H1 (cell line): ENCODE results near the gene CAPN9. TPM values are rescaled to one million over a fixed set of nuclear protein-coding genes. Genes with fewer than 3 reads are reported as not detected.

Experiments used
- CTCF ChIA-PET: fragments of 300-600 bp; sonication (Branson Sonifier 250); formaldehyde crosslinking; loops from one replicate; lab custom pipeline; 2021; ENCODE audit not compliant: partially characterized antibody; lab: Charles Lee
- POLR2A ChIA-PET: fragments of 300-600 bp; sonication (Branson Sonifier 250); formaldehyde crosslinking; loops from one replicate; lab custom pipeline; 2021; ENCODE audit warnings: inconsistent platforms; ENCODE audit not compliant: partially characterized antibody; lab: Charles Lee
- DNase-seq, 2 experiments: peaks; one replicate each; pipeline versions ENCODE4 v3.0.0 to v3.0.0-alpha.2; 2010 to 2022; ENCODE audit warnings: low spot score in 2 of 2, low read depth in 1 of 2, mixed read lengths in 1 of 2
- FAIRE-seq: peaks from 2 replicates; lab custom pipeline; 2011; peaks lifted over from hg19 to GRCh38; lab: Jason Lieb, UNC
- H2AFZ ChIP-seq: 2 replicates; pipeline ENCODE4 v1.8.1; 2012; ENCODE audit warnings: low read length, inconsistent platforms
- H2AK5ac ChIP-seq: 2 replicates; pipeline ENCODE4 v1.6.1; 2013; ENCODE audit warnings: low read depth, low read length
- H2BK120ac ChIP-seq: replicated peaks from 2 replicates; pipeline ENCODE3; 2013; ENCODE audit warnings: low read depth, low read length, inconsistent platforms
- H2BK12ac ChIP-seq: 2 replicates; pipeline ENCODE4 v1.6.1; 2013; ENCODE audit warnings: low read depth, low read length
- H2BK15ac ChIP-seq: 2 replicates; pipeline ENCODE4 v1.6.1; 2013; ENCODE audit warnings: low read length
- H2BK20ac ChIP-seq: 2 replicates; pipeline ENCODE4 v1.6.1; 2013; ENCODE audit warnings: low read length
- H2BK5ac ChIP-seq: 2 replicates; pipeline ENCODE4 v1.6.1; 2013; ENCODE audit warnings: low read depth, low read length
- H3K14ac ChIP-seq: 2 replicates; pipeline ENCODE4 v1.6.1; 2013; ENCODE audit warnings: inconsistent platforms; ENCODE audit not compliant: insufficient read length
- H3K18ac ChIP-seq: 2 replicates; pipeline ENCODE4 v1.6.1; 2013; ENCODE audit warnings: low read length; ENCODE audit errors: extremely low read depth
- H3K23ac ChIP-seq: 2 replicates; pipeline ENCODE4 v1.6.1; 2013; ENCODE audit warnings: inconsistent platforms; ENCODE audit not compliant: insufficient read length
- H3K23me2 ChIP-seq: 2 replicates; pipeline ENCODE4 v1.6.1; 2013; ENCODE audit warnings: low read depth, low read length
- H3K27ac ChIP-seq: 2 replicates; pipeline ENCODE4 v1.6.1; 2011; ENCODE audit warnings: low read depth, low read length, inconsistent platforms
- H3K27me3 ChIP-seq, 4 experiments: replicated peaks in 1 of 4; 1 replicate in 1 of 4; 2 replicates in 3 of 4; pipeline versions ENCODE4 v1.6.1 to v1.8.1; 2011 to 2013; ENCODE audit warnings: low read length in 3 of 4, mild to moderate bottlenecking in 3 of 4, inconsistent platforms in 2 of 4, mixed read lengths in 2 of 4, moderate library complexity in 1 of 4; ENCODE audit not compliant: control insufficient read depth in 3 of 4, insufficient read depth in 3 of 4; ENCODE audit errors: extremely low read depth in 1 of 4
- H3K36me3 ChIP-seq, 4 experiments: 2 replicates each; pipeline versions ENCODE4 v1.6.1 to v1.8.1; 2011 to 2013; ENCODE audit warnings: mild to moderate bottlenecking in 4 of 4, low read length in 3 of 4, moderate library complexity in 2 of 4, control low read depth in 1 of 4, inconsistent platforms in 1 of 4; ENCODE audit not compliant: insufficient read depth in 4 of 4, control insufficient read depth in 2 of 4
- H3K4ac ChIP-seq: replicated peaks from 2 replicates; pipeline ENCODE3; 2013; ENCODE audit warnings: low read length, low read depth, mixed read lengths, inconsistent platforms; ENCODE audit not compliant: insufficient read length
- H3K4me1 ChIP-seq, 4 experiments: replicated peaks in 1 of 4; 1 replicate in 1 of 4; 2 replicates in 3 of 4; pipeline versions ENCODE4 v1.6.1 to v1.8.1; 2011 to 2013; ENCODE audit warnings: low read length in 3 of 4, inconsistent platforms in 2 of 4, mixed read lengths in 1 of 4; ENCODE audit not compliant: insufficient read depth in 4 of 4, control insufficient read depth in 3 of 4
- H3K4me2 ChIP-seq, 2 experiments: 2 replicates each; pipeline versions ENCODE4 v1.6.1 to v1.8.1; 2011 to 2013; ENCODE audit warnings: low read depth in 2 of 2, low read length in 2 of 2, control low read depth in 1 of 2, inconsistent platforms in 1 of 2, mild to moderate bottlenecking in 1 of 2; ENCODE audit not compliant: insufficient read depth in 1 of 2
- H3K4me3 ChIP-seq, 4 experiments: fragments of 200-600, 300-600 bp in 1 of 4; sonication (generic), shearing (Covaris generic), sonication (Bioruptor Twin) in 1 of 4; 2 replicates each; pipeline versions ENCODE4 v1.5.1 to v1.8.1; 2011 to 2016; ENCODE audit warnings: low read length in 4 of 4, low read depth in 3 of 4, control low read depth in 2 of 4, inconsistent platforms in 2 of 4, mild to moderate bottlenecking in 2 of 4, mixed read lengths in 1 of 4, moderate library complexity in 1 of 4; ENCODE audit not compliant: insufficient read depth in 2 of 4; ENCODE audit errors: extremely low read depth in 1 of 4
- H3K56ac ChIP-seq: replicated peaks from 2 replicates; pipeline ENCODE3; 2013; ENCODE audit warnings: low read depth, mild to moderate bottlenecking, mixed read lengths, low read length, inconsistent platforms; ENCODE audit not compliant: insufficient read length
- H3K79me1 ChIP-seq: 2 replicates; pipeline ENCODE4 v1.6.1; 2013; ENCODE audit warnings: low read depth, low read length, control low read depth
- H3K79me2 ChIP-seq, 2 experiments: 2 replicates each; pipeline versions ENCODE4 v1.6.1 to v1.8.1; 2012 to 2013; ENCODE audit warnings: low read length in 2 of 2, mild to moderate bottlenecking in 2 of 2, inconsistent platforms in 1 of 2; ENCODE audit not compliant: insufficient read depth in 2 of 2, control insufficient read depth in 1 of 2
- H3K9ac ChIP-seq, 4 experiments: replicated peaks in 1 of 4; 1 replicate in 1 of 4; 2 replicates in 3 of 4; pipeline versions ENCODE4 v1.6.1 to v1.8.1; 2011 to 2013; ENCODE audit warnings: low read depth in 3 of 4, low read length in 3 of 4, control low read depth in 2 of 4, mild to moderate bottlenecking in 2 of 4, moderate library complexity in 2 of 4, inconsistent platforms in 1 of 4; ENCODE audit errors: extremely low read depth in 1 of 4
- H3K9me3 ChIP-seq, 2 experiments: 2 replicates each; pipeline versions ENCODE4 v1.6.1 to v1.8.1; 2012 to 2013; ENCODE audit warnings: mild to moderate bottlenecking in 2 of 2, moderate library complexity in 2 of 2, control low read depth in 1 of 2, inconsistent platforms in 1 of 2, low read depth in 1 of 2, low read length in 1 of 2, mixed read lengths in 1 of 2; ENCODE audit not compliant: insufficient read depth in 2 of 2
- H4K20me1 ChIP-seq, 2 experiments: replicated peaks in 1 of 2; 2 replicates each; pipeline versions ENCODE3 to v1.8.1; 2011 to 2013; ENCODE audit warnings: inconsistent platforms in 2 of 2, low read length in 2 of 2, mild to moderate bottlenecking in 1 of 2; ENCODE audit not compliant: insufficient read depth in 2 of 2, control insufficient read depth in 1 of 2
- H4K5ac ChIP-seq: 2 replicates; pipeline ENCODE4 v1.6.1; 2013; ENCODE audit warnings: low read length, low read depth, mixed read lengths, inconsistent platforms; ENCODE audit not compliant: insufficient read length
- H4K8ac ChIP-seq: 2 replicates; pipeline ENCODE4 v1.8.0; 2013; ENCODE audit warnings: mild to moderate bottlenecking, moderate library complexity, low read length, inconsistent platforms; ENCODE audit not compliant: insufficient read depth; ENCODE audit errors: extremely low read depth
- H4K91ac ChIP-seq: replicated peaks from 2 replicates; pipeline ENCODE3; 2013; ENCODE audit warnings: low read length, mixed read lengths, inconsistent platforms; ENCODE audit not compliant: insufficient read length
- CEBPB ChIP-seq: IDR thresholded peaks from 2 replicates; pipeline ENCODE4 v1.6.1; 2012; ENCODE audit warnings: low read depth, low read length
- CREB1 ChIP-seq: IDR thresholded peaks from 2 replicates; pipeline ENCODE4 v1.6.1; 2012; ENCODE audit warnings: inconsistent platforms
- HDAC6 ChIP-seq: IDR thresholded peaks from one replicate; pipeline ENCODE4 v1.7.1; 2012; ENCODE audit warnings: low read depth, mild to moderate bottlenecking, inconsistent platforms, low read length, moderate library complexity
- MAFK ChIP-seq: IDR thresholded peaks from 2 replicates; pipeline ENCODE4 v1.6.1; 2012; ENCODE audit warnings: low read depth, mild to moderate bottlenecking, improper control_type of control experiment, low read length
- NRF1 ChIP-seq: IDR thresholded peaks from 2 replicates; pipeline ENCODE4 v1.6.1; 2011; ENCODE audit warnings: mild to moderate bottlenecking, low read depth, low read length, improper control_type of control experiment
- RNF2 ChIP-seq: fragments of 200-900, 300-1000 bp; sonication (generic); IDR thresholded peaks from 2 replicates; pipeline ENCODE4 v1.7.1; 2016; ENCODE audit warnings: borderline replicate concordance, low read depth, mild to moderate bottlenecking, antibody characterized with exemption, low read length; ENCODE audit not compliant: poor library complexity, severe bottlenecking; ENCODE audit errors: missing control alignments
- RXRA ChIP-seq: IDR thresholded peaks from 2 replicates; pipeline ENCODE4 v1.6.1; 2011; ENCODE audit warnings: low read depth, mild to moderate bottlenecking, low read length, moderate library complexity; ENCODE audit not compliant: insufficient read depth
- SIN3A ChIP-seq, 2 experiments: IDR thresholded peaks in 1 of 2; conservative IDR thresholded peaks in 1 of 2; 2 replicates each; pipeline ENCODE4 v1.6.1; 2011 to 2012; ENCODE audit warnings: low read length in 2 of 2, improper control_type of control experiment in 1 of 2, low read depth in 1 of 2, mild to moderate bottlenecking in 1 of 2
- SP4 ChIP-seq: IDR thresholded peaks from 2 replicates; pipeline ENCODE4 v1.6.1; 2012; ENCODE audit warnings: low read length, inconsistent platforms
- TCF12 ChIP-seq: IDR thresholded peaks from 2 replicates; pipeline ENCODE4 v1.6.1; 2011; ENCODE audit warnings: low read depth, mild to moderate bottlenecking, low read length
- WGBS, 2 experiments: shearing (Covaris generic) in 1 of 2; methylation state at CpG; one replicate each; pipeline versions ENCODE4 v1.1.6 to v1.1.7; 2013 to 2015; ENCODE audit warnings: low lambda C conversion rate in 2 of 2, mixed read lengths in 2 of 2, inconsistent platforms in 1 of 2, low coverage in 1 of 2, missing lambda C conversion rate in 1 of 2; ENCODE audit not compliant: insufficient replicate concordance in 2 of 2, insufficient coverage in 1 of 2, insufficient read length in 1 of 2; ENCODE audit errors: extremely low coverage in 1 of 2, missing lambda C conversion rate in 1 of 2; 5-methylcytosine and 5-hydroxymethylcytosine counted together
- polyA plus RNA-seq, 7 experiments: library from polyadenylated mRNA; depleted of rRNA in 3 of 7; stranded (reverse) in 5 of 7; unstranded in 2 of 7; fragments of >200 nt in 5 of 7; fragments of 200-250 nt in 2 of 7; gene quantifications; 1 replicate in 5 of 7; 2 replicates in 1 of 7; 4 replicates in 1 of 7; pipeline versions ENCODE4 v1.2.1 to v1.2.3, GENCODE V29; 2011 to 2013; ENCODE audit warnings: missing spikeins in 2 of 7, mixed read lengths in 2 of 7
- total RNA-seq: library from RNA; stranded (reverse); fragmentation: NEBNext Ultra II Directional; extraction: Animal tissue kit (Norgen Biotek cat#: 25700); gene quantifications from 2 replicates; pipeline ENCODE4 v1.2.1, GENCODE V29; 2021
- TF ChIP-seq, protein P1 (sequence below), 3 experiments: IDR thresholded peaks; 1 replicate in 2 of 3; 2 replicates in 1 of 3; pipeline versions ENCODE4 v1.5.1 to v1.6.1; 2011; ENCODE audit warnings: low read length in 3 of 3, mild to moderate bottlenecking in 3 of 3, inconsistent platforms in 2 of 3, low read depth in 1 of 3, moderate library complexity in 1 of 3; ENCODE audit not compliant: insufficient read depth in 1 of 3; ENCODE audit errors: control extremely low read depth in 1 of 3

The CAPN9 gene
- total and polyA plus RNA-seq, 2 of the 8 experiments (the other 6 are each of a cell fraction or from before 2014, with no cell fraction given) = 0.22 to 0.76 TPM

DNA sequence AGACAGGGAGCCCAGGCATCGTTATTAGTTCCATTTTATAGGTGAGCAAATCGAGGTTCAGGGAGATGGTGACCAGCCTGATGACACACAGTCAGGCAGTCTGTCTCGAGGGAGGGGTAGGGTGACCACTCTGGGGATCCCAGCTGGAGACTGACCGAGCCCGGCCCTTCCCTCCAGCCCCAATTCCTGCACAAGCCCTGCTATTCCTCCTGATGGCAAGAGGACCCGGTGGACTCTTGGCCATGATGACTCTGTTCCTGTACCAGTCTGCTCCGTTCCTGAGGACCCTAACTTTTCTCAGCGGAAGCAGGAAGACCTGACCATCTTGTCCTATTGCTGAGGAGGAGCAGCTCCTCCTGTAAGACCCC, 33.7 kb upstream of the CAPN9 start:
- ChIA-PET CTCF (interaction anchor here (0.9 to 5.7 kb wide), 5 partner anchors 10 to 78 kb away, joined by 3 to 26 read pairs (median 6); no protein-coding TSS in a partner anchor), POLR2A (interaction anchor here (1.0 kb wide), 1 partner anchor 11 kb away, joined by 3 read pairs; no protein-coding TSS in a partner anchor)
- Histone ChIP-seq H3K79me1 (no peaks in the 10 kb centered on the region), H4K5ac (no peak overlapping the region), H3K36me3 (no peaks in the 10 kb centered on the region), H4K20me1 (no peaks in the 10 kb centered on the region), H2BK5ac (no peak overlapping the region), H4K8ac (no peak overlapping the region), H3K4ac (no peak overlapping the region), H3K27ac (no peak overlapping the region), H2BK120ac (no peak overlapping the region), H2AK5ac (no peak overlapping the region), H3K56ac (no peak overlapping the region), H2BK15ac (no peak overlapping the region), H3K14ac (no peak overlapping the region), H3K4me2 (no peak overlapping the region; a peak in 1 of 4 replicates), H3K9me3 (no peaks in the 10 kb centered on the region), H2BK20ac (no peak overlapping the region), H3K9ac (no peak overlapping the region), H2AFZ (no peak overlapping the region), H3K23ac (no peak overlapping the region), H3K4me3 (no peak overlapping the region), H4K91ac (no peak overlapping the region), H3K4me1 (peaks cover 0 to 10% (median 4%) of the 10 kb centered on the region in 4 experiments; a peak in 4 of 7 replicates), H3K79me2 (no peaks in the 10 kb centered on the region), H3K27me3 (no peaks in the 10 kb centered on the region; a peak in 1 of 7 replicates), H3K23me2 (no peaks in the 10 kb centered on the region), H3K18ac (no peak overlapping the region; the same call in 1 of the 2 replicates), H2BK12ac (no peak overlapping the region)
- DNase-seq = no peak
- WGBS, 2 experiments = 83% methylated on average over 7 of the region's 8 CpGs; no CpG with 5 or more reads in 1 of the 2 experiments
- FAIRE-seq = no peak
- no peak for TF ChIP-seq CREB1
- no peak for TF ChIP-seq TCF12
- TF ChIP-seq HDAC6 = no peak
- no peak for TF ChIP-seq MAFK
- TF ChIP-seq, protein P1, sequence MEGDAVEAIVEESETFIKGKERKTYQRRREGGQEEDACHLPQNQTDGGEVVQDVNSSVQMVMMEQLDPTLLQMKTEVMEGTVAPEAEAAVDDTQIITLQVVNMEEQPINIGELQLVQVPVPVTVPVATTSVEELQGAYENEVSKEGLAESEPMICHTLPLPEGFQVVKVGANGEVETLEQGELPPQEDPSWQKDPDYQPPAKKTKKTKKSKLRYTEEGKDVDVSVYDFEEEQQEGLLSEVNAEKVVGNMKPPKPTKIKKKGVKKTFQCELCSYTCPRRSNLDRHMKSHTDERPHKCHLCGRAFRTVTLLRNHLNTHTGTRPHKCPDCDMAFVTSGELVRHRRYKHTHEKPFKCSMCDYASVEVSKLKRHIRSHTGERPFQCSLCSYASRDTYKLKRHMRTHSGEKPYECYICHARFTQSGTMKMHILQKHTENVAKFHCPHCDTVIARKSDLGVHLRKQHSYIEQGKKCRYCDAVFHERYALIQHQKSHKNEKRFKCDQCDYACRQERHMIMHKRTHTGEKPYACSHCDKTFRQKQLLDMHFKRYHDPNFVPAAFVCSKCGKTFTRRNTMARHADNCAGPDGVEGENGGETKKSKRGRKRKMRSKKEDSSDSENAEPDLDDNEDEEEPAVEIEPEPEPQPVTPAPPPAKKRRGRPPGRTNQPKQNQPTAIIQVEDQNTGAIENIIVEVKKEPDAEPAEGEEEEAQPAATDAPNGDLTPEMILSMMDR (IDR thresholded peaks at IDR 0.05; ENCODE audit: control extremely low read depth in 1 of 3, insufficient read depth in 1 of 3, low read depth in 1 of 3, low read length in 3 of 3) = no peak
- no peak for TF ChIP-seq RXRA
- no peak for TF ChIP-seq CEBPB
- TF ChIP-seq RNF2 = no peak
- TF ChIP-seq SIN3A (conservative IDR thresholded peaks at IDR 0.05 in 1 of 2, IDR thresholded peaks at IDR 0.05 in 1 of 2; ENCODE audit: low read depth in 1 of 2, low read length in 2 of 2) = no peak
- no peak for TF ChIP-seq SP4
- no peak for TF ChIP-seq NRF1
